Stimulated activated naive CD8-positive, alpha-beta T cell treated with anti-CD3 and anti-CD28 coated beads, Interleukin-15, amount 100 ng/mL, for 72 hours (primary cell): ENCODE measurements around the gene WNT7B.

Experiments
- ATAC-seq: fragments of 150-1000 bp; cut with Tn5 transposase; 2 replicates; pipeline ENCODE4 v1.10.0; 2021; ENCODE audit warnings: mild to moderate bottlenecking, moderate library complexity
- DNase-seq, 2 donors: peaks; one replicate each; pipeline ENCODE4 v3.0.0; 2021 to 2022
- H3K27ac Mint-ChIP-seq, 2 donors: one replicate each; pipeline ENCODE4 v1.8.0; 2022; ENCODE audit warnings: mild to moderate bottlenecking in 2 of 2, mixed read lengths in 2 of 2, moderate library complexity in 2 of 2
- H3K27me3 Mint-ChIP-seq: one replicate; pipeline ENCODE4 v1.8.0; 2022; ENCODE audit warnings: mixed read lengths
- H3K4me1 Mint-ChIP-seq: one replicate; pipeline ENCODE4 v1.8.0; 2022; ENCODE audit warnings: mild to moderate bottlenecking, mixed read lengths
- H3K4me3 Mint-ChIP-seq, 2 donors: one replicate each; pipeline ENCODE4 v1.8.0; 2022; ENCODE audit warnings: mild to moderate bottlenecking in 2 of 2, mixed read lengths in 2 of 2, moderate library complexity in 1 of 2
- H3K9me3 Mint-ChIP-seq, 2 donors: one replicate each; pipeline ENCODE4 v1.8.0; 2022; ENCODE audit warnings: mixed read lengths in 2 of 2

Gene WNT7B

DNA sequence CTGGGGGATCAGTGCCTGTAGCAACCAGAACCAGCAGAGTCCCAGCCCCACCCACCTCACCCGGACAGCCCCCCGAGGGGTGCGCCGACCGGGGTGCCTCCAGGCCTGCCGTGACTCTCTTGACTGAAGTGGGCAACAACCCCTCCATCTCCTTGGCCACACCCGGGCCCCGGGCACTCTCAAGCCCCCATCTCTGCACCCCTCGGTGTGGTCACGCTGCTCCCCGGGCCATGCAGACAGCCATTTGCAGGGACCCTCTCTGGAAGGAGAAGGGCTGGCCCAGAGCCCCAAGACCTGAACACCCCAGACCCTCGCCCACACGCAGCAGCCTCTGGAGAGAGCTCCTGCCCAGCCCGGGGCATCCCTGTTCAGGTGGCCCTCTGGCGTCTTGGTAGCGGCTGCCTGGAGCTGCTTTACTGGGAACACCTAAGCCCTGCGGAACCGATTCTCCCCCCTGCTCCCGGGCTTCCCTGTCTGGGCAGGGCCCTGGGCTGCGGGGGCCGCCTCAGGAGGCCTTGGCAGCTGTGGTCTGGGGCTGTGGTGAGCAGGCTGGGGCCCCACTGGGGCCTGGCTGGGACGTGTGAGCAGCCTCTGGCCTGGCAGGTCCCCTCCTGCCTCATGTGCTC, 84.9 kb downstream of the WNT7B start:
- ATAC-seq, result no peak
- peaks cover 41% of the 10 kb centered on the region for H3K27me3 Mint-ChIP-seq
- no peak for DNase-seq
- no peaks in the 10 kb centered on the region for H3K9me3 Mint-ChIP-seq
- H3K4me1 Mint-ChIP-seq, result no peaks in the 10 kb centered on the region
- H3K27ac Mint-ChIP-seq, result no peak overlapping the region
- no peak overlapping the region for H3K4me3 Mint-ChIP-seq

DNA sequence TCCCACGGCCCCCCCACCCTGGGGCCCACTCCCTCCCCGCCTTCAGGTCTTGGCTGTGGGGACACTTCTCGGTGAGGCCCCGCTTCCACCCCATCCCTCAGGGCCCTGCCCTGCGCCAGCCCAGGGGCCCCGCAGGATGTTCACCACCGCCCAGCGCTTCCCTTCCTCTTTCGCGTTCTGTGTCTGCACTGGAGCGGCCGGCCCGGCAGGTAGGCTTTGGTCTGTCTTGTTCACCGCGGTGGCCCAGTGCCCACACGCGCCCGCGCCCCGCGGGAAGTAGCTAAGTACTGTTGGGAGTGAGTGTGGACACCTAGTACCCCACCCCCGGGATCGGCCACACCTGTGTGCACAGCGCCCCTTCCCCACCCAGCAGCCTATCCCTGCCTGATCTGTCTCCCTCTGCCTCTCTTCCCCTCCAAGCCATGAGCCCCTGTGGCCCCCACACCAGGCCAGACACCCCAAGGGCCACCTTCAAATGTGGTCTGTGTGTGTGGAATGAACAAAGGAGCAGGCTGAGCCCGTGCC, 85.4 kb downstream of the WNT7B start:
- ATAC-seq (peak; percentile 16), DNase-seq (no peak)
- H3K27ac Mint-ChIP-seq, result no peak overlapping the region
- peaks cover 43% of the 10 kb centered on the region for H3K27me3 Mint-ChIP-seq
- no peaks in the 10 kb centered on the region for H3K9me3 Mint-ChIP-seq
- H3K4me3 Mint-ChIP-seq, result no peak overlapping the region
- no peaks in the 10 kb centered on the region for H3K4me1 Mint-ChIP-seq

DNA sequence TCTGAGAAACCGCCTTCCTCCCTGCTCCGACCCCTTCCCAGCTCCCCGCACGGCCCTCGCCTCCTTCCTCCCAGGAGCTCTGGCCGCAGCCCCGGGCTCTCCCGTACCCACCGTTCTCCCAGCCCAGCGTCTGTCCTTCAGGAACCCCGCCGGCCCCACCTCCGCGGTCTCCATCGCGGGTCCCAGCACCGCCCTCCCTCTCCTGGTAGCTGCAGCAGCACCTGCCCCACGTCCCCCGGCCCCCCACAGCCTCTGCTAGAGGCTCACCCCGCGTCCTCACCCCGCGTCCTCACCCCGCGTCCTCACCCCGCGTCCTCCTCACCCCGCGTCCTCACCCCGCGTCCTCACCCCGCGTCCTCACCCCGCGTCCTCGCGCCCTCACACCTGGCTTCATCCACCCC, 85.9 kb downstream of the WNT7B start:
- Mint-ChIP-seq H3K9me3 (no peaks in the 10 kb centered on the region), H3K27me3 (peaks cover 48% of the 10 kb centered on the region), H3K4me1 (no peaks in the 10 kb centered on the region), H3K27ac (no peak overlapping the region), H3K4me3 (no peak overlapping the region)
- DNase-seq (no peak), ATAC-seq (peak; percentile 68)

DNA sequence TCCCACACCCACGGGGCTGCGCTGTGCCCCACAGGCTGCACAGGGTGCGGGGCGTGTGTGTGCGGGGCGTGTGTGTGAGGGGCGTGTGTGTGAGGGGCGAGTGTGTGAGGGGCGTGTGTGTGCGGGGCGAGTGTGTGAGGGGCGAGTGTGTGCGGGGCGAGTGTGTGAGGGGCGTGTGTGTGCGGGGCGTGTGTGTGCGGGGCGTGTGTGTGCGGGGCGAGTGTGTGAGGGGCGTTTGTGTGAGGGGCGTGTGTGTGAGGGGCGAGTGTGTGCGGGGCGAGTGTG, 86.7 kb downstream of the WNT7B start:
- Mint-ChIP-seq H3K27ac (peak overlapping the region in 1 of 2 donors; percentile 39), H3K4me3 (no peak overlapping the region)
- no peak for DNase-seq

DNA sequence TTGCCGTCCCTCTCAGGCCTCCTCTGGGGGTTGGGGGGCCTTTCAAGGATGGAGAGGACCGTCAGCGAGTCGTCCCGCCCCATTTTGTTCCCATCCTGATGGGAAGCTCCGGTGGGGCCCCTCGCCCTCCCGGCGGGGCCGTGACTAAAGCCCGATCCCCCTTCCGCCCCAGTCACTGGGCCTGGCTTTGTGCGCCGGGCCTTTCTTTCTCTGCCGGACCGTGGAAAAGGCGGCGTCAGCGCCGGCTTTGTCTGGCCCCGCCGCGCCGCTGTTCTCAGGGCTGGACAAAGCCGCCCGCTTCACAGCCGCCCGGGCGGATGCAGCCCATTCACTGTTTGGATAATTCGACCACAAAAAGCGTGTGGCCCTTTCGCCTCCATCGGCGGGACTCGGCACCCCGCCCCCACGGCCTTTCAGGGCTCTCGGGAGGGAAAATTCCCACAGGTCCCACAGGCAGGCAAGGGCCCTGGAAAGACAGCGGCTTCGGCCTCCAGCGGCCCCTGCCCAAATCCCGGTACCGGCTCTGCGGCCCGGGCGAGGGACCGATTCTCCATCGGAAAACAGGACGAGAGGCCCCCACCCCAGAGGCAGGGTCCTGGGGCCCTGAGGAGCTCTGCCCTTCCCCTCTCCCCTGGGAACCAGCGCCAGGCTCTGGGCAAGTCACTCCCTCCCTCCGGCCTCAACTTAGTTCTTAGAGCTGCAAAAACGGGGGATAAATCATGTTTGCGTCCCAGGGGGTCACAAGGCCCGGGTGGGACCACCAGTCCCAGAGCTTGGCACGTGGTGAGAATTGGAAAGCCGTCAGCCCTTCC, 87.2 kb downstream of the WNT7B start:
- Mint-ChIP-seq H3K27ac (peak overlapping the region in 1 of 2 donors; percentile 39), H3K9me3 (no peaks in the 10 kb centered on the region), H3K4me1 (no peaks in the 10 kb centered on the region), H3K27me3 (peaks cover 60% of the 10 kb centered on the region), H3K4me3 (no peak overlapping the region)
- DNase-seq (no peak), ATAC-seq (no peak)

More for the DNA sequence above, 86.7 kb downstream of the WNT7B start:
- no peak for ATAC-seq
- Mint-ChIP-seq H3K4me1 (no peaks in the 10 kb centered on the region), H3K27me3 (peaks cover 56% of the 10 kb centered on the region), H3K9me3 (no peaks in the 10 kb centered on the region)

DNA sequence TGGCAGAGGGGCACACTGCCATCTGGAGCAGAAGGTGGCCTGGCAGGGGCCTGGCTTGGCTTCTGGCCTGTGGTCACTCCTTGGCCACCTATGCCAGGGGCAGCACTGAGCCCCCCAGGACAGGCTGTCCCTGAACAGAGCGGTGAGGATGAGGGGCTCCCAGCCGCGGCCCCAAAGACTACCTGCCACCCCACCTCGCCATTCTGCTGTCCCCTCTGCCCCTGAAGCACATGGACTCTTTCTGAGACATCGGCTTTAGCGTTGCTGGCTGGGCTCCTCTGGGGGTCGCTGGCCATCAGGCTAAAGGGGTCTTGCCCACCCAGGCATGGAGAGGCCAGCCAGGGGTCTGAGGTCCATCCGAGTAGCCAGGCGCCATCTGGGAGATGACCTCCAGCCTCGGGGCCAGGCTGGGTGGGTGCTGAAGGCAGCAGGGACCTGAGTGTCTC, 87.8 kb downstream of the WNT7B start:
- Mint-ChIP-seq H3K27me3 (peaks cover 63% of the 10 kb centered on the region), H3K27ac (no peak overlapping the region), H3K4me3 (no peak overlapping the region), H3K9me3 (no peaks in the 10 kb centered on the region), H3K4me1 (no peaks in the 10 kb centered on the region)
- DNase-seq, result no peak
- no peak for ATAC-seq

DNA sequence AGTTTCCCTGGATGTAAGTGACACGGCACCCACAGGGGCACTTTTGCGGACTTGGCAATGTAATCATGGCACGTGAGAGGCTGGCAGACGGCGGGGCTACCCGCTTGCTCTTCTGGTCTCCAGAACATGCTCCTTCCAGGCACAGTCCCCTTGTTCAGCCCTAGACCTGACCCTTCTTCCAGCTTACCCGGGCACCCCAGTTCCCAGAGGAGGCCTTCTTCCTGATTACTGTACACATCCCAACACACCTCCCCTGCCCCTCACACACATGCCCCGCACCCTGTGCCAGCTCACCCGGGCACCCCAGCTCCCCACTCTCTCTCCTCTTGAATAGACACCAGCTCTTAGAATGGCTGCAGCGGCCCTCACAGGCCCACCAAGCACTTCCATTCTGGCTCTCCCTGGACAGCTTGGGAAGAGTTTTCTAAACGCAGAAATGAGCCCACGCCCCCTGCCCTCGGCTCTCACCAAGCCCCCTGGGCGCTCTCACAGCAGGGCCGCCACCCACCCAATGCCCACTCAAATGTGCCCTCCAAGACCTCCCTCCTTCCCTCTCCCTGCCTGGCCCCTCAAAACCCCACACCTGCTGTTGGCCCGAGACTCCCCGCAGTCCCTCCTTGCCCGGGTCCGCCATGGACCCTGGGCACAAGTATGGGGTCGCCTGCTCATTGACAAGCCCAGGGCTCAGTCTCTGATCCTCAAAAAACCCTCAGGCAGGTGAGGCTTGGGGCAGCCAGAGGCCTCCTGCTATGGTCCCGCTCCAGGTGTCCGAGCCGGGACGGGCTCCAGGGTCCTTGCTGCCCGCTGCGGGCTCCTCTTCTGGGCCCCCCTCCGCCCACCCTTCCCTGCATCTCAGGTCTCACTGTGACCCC, 88.5 kb downstream of the WNT7B start:
- Mint-ChIP-seq H3K27me3 (peaks cover 69% of the 10 kb centered on the region), H3K27ac (no peak overlapping the region), H3K9me3 (no peaks in the 10 kb centered on the region), H3K4me1 (no peaks in the 10 kb centered on the region), H3K4me3 (no peak overlapping the region)
- no peak for DNase-seq
- no peak for ATAC-seq

DNA sequence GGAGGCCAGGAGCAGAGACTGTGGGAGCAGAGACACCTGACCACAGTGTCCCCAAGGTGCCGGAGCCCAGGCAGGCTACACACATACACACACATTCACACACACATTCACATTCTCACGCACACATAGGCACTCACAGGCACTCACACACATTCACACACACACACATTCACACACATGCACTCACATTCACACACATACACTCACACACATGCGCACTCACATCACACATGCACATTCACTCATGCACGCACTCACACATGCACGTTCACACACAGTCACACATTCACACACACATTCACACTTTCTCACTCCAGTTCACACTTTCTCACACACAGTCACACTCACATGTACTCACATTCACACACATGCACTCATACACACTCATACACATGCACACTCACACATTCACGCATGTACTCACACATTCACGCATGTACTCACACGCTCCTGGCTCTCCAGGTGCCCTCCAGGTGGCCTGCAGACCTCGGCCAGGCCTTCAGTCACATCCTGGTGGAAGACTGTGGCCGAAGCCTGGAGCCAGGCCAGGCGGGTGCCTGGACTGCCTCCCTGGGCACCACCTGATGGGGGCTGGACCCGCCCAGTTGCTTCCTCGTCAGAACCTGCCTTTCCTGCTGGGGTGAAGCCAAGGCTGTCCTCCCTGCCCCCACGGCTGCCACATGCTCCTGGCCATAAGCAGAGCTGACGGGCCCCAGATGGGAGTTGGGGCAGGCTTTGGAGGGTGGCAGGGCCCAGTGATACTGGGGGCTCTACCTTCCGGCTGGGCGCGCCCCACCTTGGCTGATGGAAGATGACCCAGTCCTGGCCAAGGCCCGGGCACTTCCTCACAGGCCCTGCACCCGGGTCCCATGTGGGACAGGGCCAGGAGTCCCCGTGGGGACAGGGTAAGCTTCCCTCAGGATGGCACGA, 89.5 kb downstream of the WNT7B start:
- Mint-ChIP-seq H3K9me3 (no peaks in the 10 kb centered on the region), H3K27me3 (peaks cover 76% of the 10 kb centered on the region), H3K27ac (no peak overlapping the region), H3K4me1 (no peaks in the 10 kb centered on the region), H3K4me3 (no peak overlapping the region)
- ATAC-seq (no peak), DNase-seq (no peak)

DNA sequence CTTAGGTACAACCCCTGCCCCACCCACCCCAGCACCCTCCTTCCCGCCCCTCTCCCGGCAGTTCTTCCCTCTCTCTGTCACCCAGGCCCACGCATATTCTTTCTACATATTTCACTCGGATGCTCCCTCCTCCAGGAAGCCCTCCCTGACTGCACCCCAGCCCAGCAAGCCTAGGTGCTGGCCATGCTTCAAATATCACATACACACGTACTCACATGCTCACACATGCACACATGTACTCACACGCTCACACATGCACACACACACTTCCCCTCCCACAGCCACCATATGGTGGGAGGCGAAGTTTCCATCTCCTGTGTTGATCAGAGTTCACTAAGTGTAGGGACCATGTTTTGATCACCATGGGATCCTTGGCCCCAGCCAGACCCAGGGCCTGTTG, 90.4 kb downstream of the WNT7B start:
- Mint-ChIP-seq H3K4me1 (no peaks in the 10 kb centered on the region), H3K4me3 (no peak overlapping the region), H3K27me3 (peaks cover 77% of the 10 kb centered on the region), H3K27ac (no peak overlapping the region), H3K9me3 (no peaks in the 10 kb centered on the region)
- DNase-seq (no peak), ATAC-seq (no peak)

DNA sequence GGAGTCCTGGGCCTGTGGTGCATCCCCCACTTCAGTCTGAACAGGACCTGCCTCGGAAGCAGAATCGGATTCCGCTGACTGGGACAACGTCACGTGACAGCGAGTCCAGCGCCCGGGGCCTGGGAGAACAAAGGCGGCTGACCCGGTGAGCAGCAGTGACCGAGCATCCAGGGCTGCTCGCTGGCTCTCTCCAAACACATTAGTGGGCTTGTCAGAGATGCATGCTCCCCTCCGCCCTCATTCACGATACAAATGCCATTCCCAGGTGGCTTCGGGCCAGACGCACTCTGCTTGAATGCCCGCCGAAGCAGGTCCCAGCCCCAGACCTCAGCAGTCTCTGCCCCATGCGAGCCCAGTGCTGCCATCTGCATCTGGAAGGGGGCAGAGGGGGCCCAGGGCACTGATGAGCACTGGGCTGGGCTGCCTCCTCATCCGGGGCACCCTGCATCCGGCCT, 91.0 kb downstream of the WNT7B start:
- no peak overlapping the region for H3K27ac Mint-ChIP-seq
- peaks cover 77% of the 10 kb centered on the region for H3K27me3 Mint-ChIP-seq
- ATAC-seq (no peak), DNase-seq (no peak)
- H3K9me3 Mint-ChIP-seq, result no peaks in the 10 kb centered on the region
- no peak overlapping the region for H3K4me3 Mint-ChIP-seq
- no peaks in the 10 kb centered on the region for H3K4me1 Mint-ChIP-seq

DNA sequence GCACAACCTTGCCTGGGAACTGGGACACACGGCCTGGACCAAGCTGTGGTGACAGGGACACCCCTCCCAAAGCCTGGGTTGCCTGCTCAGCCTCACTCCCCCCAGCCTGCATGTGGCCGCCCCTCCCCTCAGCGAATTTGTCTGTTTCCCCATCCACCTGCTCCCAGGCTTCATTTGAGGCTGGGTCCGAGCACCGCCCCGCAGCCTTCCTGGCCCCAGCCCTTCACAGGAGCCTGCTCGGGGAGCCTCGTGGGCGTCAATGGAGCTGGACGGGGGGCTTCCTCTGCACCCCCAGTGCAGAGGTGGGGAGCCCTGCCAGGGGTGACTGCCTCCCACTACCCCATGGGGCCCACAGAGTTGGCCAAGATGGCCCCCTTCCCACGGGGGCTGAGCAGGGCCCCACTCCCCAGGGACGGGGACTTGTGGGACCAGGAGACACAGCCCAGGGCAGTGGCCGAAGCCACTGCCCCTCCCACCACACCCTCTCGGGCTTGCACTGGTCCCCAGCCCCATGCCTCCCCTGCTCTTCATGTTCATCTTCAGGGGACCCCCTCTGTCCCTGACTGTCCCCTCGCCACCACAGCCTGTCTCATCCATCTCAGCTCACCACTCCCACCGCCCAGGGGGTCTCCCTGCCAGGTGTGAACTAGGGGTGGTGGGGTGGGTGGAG, 91.7 kb downstream of the WNT7B start:
- ATAC-seq (no peak), DNase-seq (no peak)
- Mint-ChIP-seq H3K4me1 (no peaks in the 10 kb centered on the region), H3K27ac (no peak overlapping the region), H3K9me3 (no peaks in the 10 kb centered on the region), H3K27me3 (peaks cover 80% of the 10 kb centered on the region), H3K4me3 (no peak overlapping the region)

DNA sequence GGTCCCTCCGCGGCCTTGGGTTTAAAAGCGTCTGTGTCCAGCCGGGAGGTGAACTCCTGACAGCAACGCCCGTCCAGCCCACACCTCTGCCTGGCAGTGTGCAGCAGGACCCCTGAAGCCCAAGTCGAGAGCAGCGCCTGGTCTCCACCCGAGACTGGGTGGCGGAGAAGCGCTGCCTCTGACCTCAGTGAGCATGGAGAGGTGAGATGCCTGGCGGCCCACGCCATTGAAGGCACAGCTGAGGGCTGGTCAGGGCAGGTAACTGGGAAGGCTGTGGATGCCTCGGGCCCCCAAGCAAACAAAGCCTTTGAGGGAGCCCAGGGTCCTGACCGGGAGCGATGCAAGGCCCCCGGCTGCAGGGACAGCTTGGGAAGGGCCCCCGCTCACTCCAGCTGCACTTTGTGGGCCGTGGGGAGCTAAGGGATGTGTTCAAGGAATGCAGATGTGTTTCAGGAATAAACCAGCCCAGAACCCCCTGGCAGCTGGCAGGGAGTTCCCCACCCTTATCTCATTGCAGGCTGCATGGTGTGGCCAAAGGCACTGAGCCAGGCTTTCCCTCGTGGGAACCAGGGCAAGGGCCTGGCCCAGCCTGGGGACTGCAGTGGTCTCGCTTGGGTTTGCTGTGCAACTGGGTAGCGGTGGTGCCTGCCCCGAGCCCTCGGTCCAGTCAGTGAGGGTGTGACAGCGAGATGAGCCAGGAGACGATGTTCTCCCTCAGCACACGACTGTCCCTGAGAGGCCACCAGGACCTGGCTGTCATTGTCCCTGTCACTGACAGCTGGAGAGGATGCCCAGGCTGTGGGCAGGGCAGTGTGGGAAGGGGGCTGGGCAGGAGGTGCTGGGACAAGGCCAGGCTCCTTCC, 92.5 kb downstream of the WNT7B start:
- H3K4me3 Mint-ChIP-seq, result no peak overlapping the region
- no peak for ATAC-seq
- no peaks in the 10 kb centered on the region for H3K4me1 Mint-ChIP-seq
- H3K9me3 Mint-ChIP-seq, result no peaks in the 10 kb centered on the region
- no peak for DNase-seq
- no peak overlapping the region for H3K27ac Mint-ChIP-seq
- H3K27me3 Mint-ChIP-seq, result peaks cover 80% of the 10 kb centered on the region

DNA sequence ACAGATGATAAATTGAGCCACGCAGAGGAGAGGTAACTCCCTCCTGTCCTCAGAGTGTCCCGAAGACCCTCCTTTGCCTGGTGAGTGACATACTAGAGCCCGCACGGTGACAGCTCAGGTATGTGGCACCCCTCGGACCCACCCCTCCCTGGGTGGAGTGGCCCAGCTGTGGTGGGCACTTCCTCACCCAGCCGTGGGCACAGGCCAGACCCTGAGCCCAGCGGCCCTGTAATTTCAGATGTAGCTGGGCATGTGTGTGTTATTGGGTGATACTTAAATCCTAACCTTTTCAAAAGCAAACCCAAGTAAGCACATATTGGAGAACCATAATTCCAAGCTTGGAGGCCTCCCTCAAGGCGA, 93.2 kb downstream of the WNT7B start:
- H3K27ac Mint-ChIP-seq, result no peak overlapping the region
- H3K27me3 Mint-ChIP-seq, result peaks cover 81% of the 10 kb centered on the region
- DNase-seq (no peak), ATAC-seq (no peak)
- H3K4me3 Mint-ChIP-seq, result no peak overlapping the region
- peaks cover 4% of the 10 kb centered on the region for H3K4me1 Mint-ChIP-seq
- H3K9me3 Mint-ChIP-seq, result no peaks in the 10 kb centered on the region
